Neural progenitor cell (in vitro differentiated cells): ENCODE measurements around the gene TBC1D19. TPM values are rescaled to one million over a fixed set of nuclear protein-coding genes. Genes with fewer than 3 reads are reported as not detected.
"Not testable (repeated sequence)": the region's sequence is repeated elsewhere in the genome, so short reads cannot be mapped to it uniquely, and the experiment has no call there.

ENCODE experiments used
- DNase-seq: peaks from one replicate; pipeline ENCODE4 v3.0.0-alpha.2; 2016; ENCODE audit warnings: low spot score
- H2AFZ ChIP-seq: fragments of 200-600 bp; sonication (generic); replicated peaks from 2 replicates; pipeline ENCODE4 v1.6.1; 2016; ENCODE audit warnings: antibody characterized with exemption
- H3F3A ChIP-seq: fragments of 200-600 bp; sonication (generic); 2 replicates; pipeline ENCODE4 v1.6.1; 2016; ENCODE audit warnings: antibody characterized with exemption, low read depth
- H3K27ac ChIP-seq: fragments of 200-600 bp; sonication (generic); 2 replicates; pipeline ENCODE4 v1.5.1; 2016; ENCODE audit warnings: mild to moderate bottlenecking
- H3K27me3 ChIP-seq: fragments of 200-600 bp; sonication (generic); 2 replicates; pipeline ENCODE4 v1.6.1; 2016; ENCODE audit warnings: mild to moderate bottlenecking, moderate library complexity
- H3K36me3 ChIP-seq: fragments of 200-600 bp; sonication (generic); 2 replicates; pipeline ENCODE4 v1.5.1; 2016
- H3K4me1 ChIP-seq: fragments of 200-600 bp; sonication (generic); 2 replicates; pipeline ENCODE4 v1.6.1; 2016; ENCODE audit warnings: mixed run types
- H3K4me2 ChIP-seq: fragments of 200-600 bp; sonication (generic); 2 replicates; pipeline ENCODE4 v1.6.1; 2016
- H3K4me3 ChIP-seq: fragments of 200-600 bp; sonication (generic); 2 replicates; pipeline ENCODE4 v1.5.1; 2016
- H3K79me2 ChIP-seq: fragments of 200-600 bp; sonication (generic); 2 replicates; pipeline ENCODE4 v1.6.1; 2016; ENCODE audit warnings: low read depth
- H3K9ac ChIP-seq: fragments of 200-600 bp; sonication (generic); 2 replicates; pipeline ENCODE4 v1.6.1; 2016
- H3K9me3 ChIP-seq: fragments of 200-600 bp; sonication (generic); 2 replicates; pipeline ENCODE4 v1.5.1; 2016; ENCODE audit warnings: low read depth
- H4K20me1 ChIP-seq: fragments of 200-600 bp; sonication (generic); 2 replicates; pipeline ENCODE4 v1.6.1; 2016; ENCODE audit warnings: low read depth
- H3K27ac Mint-ChIP-seq: 3 replicates; pipeline ENCODE4 v1.8.0; 2021; ENCODE audit warnings: mixed read lengths
- H3K27me3 Mint-ChIP-seq: 2 replicates; pipeline ENCODE4 v1.8.0; 2022; ENCODE audit warnings: low read depth, mild to moderate bottlenecking, inconsistent platforms, moderate library complexity, mixed read lengths; ENCODE audit not compliant: insufficient read depth
- H3K36me3 Mint-ChIP-seq: 3 replicates; pipeline ENCODE4 v1.8.0; 2021; ENCODE audit warnings: mixed read lengths
- H3K4me1 Mint-ChIP-seq: 3 replicates; pipeline ENCODE4 v1.8.0; 2021; ENCODE audit warnings: mixed read lengths
- H3K4me3 Mint-ChIP-seq: 3 replicates; pipeline ENCODE4 v1.8.0; 2021; ENCODE audit warnings: mild to moderate bottlenecking, moderate library complexity, mixed read lengths
- H3K9me3 Mint-ChIP-seq: 3 replicates; pipeline ENCODE4 v1.8.0; 2020; ENCODE audit warnings: mixed read lengths
- EZH2 ChIP-seq: fragments of 200-600 bp; sonication (generic); IDR thresholded peaks from 2 replicates; pipeline ENCODE4 v1.6.1; 2017; ENCODE audit warnings: antibody characterized with exemption, mild to moderate bottlenecking, moderate library complexity
- EZH2phosphoT487 ChIP-seq: fragments of 200-600 bp; sonication (generic); IDR thresholded peaks from 2 replicates; pipeline ENCODE4 v1.6.1; 2017; ENCODE audit warnings: antibody characterized with exemption
- total RNA-seq: library from RNA; depleted of rRNA; stranded (reverse); fragments of >200 nt; gene quantifications from 2 replicates; pipeline ENCODE4 v1.2.3, GENCODE V29; 2015; ENCODE audit warnings: low replicate concordance
- TF ChIP-seq, protein P1 (sequence below): fragments of 200-600 bp; sonication (generic); IDR thresholded peaks from 2 replicates; pipeline ENCODE4 v1.5.1; 2017; ENCODE audit warnings: antibody characterized with exemption, mild to moderate bottlenecking

TBC1D19 gene
- total RNA-seq, 1 donor from 2014 or later: 30.7 TPM

DNA sequence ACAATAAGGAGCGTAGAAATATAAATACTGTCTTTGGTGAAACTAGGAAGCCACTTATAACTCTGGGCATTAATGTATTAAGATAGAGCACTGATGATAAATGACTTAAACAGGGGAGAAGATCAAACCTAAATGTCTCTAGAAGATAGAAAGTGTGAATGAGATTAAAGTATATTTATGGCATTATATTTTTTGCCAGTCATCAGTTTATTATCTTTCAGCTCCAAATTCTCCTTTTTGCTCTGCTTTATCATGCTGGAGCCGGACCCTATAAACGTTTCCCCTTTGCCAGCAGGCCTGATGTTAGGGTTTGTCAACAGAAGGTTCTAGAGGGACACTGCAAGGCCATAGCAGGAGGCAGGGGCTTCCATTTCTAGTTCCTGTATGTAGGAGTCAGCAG, 76.4 kb downstream of the TBC1D19 start:
- no peaks in the 10 kb centered on the region for H3K4me1 Mint-ChIP-seq
- Histone ChIP-seq H2AFZ (no peak overlapping the region), H3K4me1 (no peaks in the 10 kb centered on the region), H3F3A (no peaks in the 10 kb centered on the region), H4K20me1 (no peaks in the 10 kb centered on the region), H3K27me3 (no peaks in the 10 kb centered on the region), H3K4me3 (no peak overlapping the region), H3K4me2 (no peak overlapping the region), H3K27ac (no peak overlapping the region), H3K79me2 (no peaks in the 10 kb centered on the region), H3K9me3 (no peaks in the 10 kb centered on the region), H3K36me3 (no peaks in the 10 kb centered on the region), H3K9ac (no peak overlapping the region)
- peaks cover 22% of the 10 kb centered on the region for H3K9me3 Mint-ChIP-seq
- H3K4me3 Mint-ChIP-seq: no peak overlapping the region
- TF ChIP-seq, protein P1, sequence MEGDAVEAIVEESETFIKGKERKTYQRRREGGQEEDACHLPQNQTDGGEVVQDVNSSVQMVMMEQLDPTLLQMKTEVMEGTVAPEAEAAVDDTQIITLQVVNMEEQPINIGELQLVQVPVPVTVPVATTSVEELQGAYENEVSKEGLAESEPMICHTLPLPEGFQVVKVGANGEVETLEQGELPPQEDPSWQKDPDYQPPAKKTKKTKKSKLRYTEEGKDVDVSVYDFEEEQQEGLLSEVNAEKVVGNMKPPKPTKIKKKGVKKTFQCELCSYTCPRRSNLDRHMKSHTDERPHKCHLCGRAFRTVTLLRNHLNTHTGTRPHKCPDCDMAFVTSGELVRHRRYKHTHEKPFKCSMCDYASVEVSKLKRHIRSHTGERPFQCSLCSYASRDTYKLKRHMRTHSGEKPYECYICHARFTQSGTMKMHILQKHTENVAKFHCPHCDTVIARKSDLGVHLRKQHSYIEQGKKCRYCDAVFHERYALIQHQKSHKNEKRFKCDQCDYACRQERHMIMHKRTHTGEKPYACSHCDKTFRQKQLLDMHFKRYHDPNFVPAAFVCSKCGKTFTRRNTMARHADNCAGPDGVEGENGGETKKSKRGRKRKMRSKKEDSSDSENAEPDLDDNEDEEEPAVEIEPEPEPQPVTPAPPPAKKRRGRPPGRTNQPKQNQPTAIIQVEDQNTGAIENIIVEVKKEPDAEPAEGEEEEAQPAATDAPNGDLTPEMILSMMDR: no peak
- TF ChIP-seq EZH2phosphoT487: no peak
- no peak for TF ChIP-seq EZH2
- H3K27ac Mint-ChIP-seq: no peak overlapping the region
- H3K27me3 Mint-ChIP-seq: no peaks in the 10 kb centered on the region
- DNase-seq: no peak
- peaks cover 25% of the 10 kb centered on the region for H3K36me3 Mint-ChIP-seq

DNA sequence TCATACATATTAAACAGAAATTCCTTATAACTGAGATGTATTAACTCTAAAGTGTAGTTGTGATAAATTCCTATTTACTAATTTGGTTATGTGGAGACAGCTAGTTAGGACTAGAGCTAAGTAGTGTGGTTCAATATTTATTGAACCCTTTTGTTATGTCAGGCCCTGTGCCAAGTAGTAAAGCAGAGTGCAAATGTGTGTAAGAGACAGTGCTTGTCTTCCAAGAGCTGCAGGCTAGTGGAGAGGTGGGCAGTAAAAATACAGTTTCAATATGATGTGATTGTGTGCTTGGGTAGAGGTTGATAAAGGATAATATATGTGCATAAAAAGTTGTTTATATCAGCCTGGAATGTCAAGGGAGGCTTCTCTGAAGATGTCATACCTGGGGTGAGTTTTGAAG, 80.0 kb downstream of the TBC1D19 start:
- DNase-seq: no peak
- Histone ChIP-seq H3K4me2 (no peak overlapping the region), H4K20me1 (no peaks in the 10 kb centered on the region), H3F3A (no peaks in the 10 kb centered on the region), H3K9ac (no peak overlapping the region), H3K4me3 (no peak overlapping the region), H3K36me3 (no peaks in the 10 kb centered on the region), H3K27ac (no peak overlapping the region), H2AFZ (no peak overlapping the region), H3K4me1 (no peaks in the 10 kb centered on the region), H3K27me3 (no peaks in the 10 kb centered on the region), H3K9me3 (no peaks in the 10 kb centered on the region), H3K79me2 (no peaks in the 10 kb centered on the region)
- TF ChIP-seq, protein P1: no peak
- TF ChIP-seq EZH2 (no peak), EZH2phosphoT487 (no peak)
- Mint-ChIP-seq H3K36me3 (peaks cover 8% of the 10 kb centered on the region), H3K27me3 (no peaks in the 10 kb centered on the region), H3K9me3 (peaks cover 1% of the 10 kb centered on the region), H3K27ac (no peak overlapping the region), H3K4me3 (no peak overlapping the region), H3K4me1 (no peaks in the 10 kb centered on the region)

DNA sequence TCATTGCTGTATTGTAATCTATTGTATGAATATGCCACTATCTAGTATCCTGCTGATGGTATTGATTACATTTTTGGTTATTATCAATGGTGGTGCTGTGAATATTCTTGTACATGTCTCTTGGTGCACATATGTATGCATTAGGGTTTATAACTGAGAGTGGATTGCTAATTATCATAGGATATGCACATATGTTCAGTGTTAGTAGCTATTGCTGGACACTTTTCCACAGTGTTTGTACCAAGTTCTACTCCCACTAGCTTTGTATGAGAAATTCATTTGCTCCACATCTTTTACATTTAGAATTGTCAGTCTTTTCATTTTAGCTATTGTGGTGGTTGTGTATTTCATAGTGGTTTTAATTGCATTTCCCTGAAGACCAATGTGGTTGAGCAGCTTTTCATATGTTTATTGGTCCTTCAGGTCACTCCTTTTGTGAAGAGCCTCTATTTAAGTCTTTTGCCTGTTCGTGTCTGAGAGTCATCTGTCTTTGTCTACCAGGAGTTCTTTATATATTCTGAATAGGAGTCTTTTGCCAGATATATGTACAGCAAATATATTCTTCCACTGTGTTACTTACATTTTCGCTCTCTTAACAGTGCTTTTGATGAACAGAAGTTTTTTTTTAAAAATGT, 87.1 kb downstream of the TBC1D19 start:
- Histone ChIP-seq H3K36me3 (no peaks in the 10 kb centered on the region), H3F3A (no peaks in the 10 kb centered on the region), H3K9me3 (no peaks in the 10 kb centered on the region), H3K4me1 (peaks cover 9% of the 10 kb centered on the region), H3K9ac (no peak overlapping the region), H2AFZ (no peak overlapping the region), H3K4me3 (no peak overlapping the region), H3K4me2 (no peak overlapping the region), H3K27me3 (no peaks in the 10 kb centered on the region), H4K20me1 (no peaks in the 10 kb centered on the region), H3K79me2 (no peaks in the 10 kb centered on the region), H3K27ac (no peak overlapping the region)
- H3K36me3 Mint-ChIP-seq: no peaks in the 10 kb centered on the region
- no peaks in the 10 kb centered on the region for H3K27me3 Mint-ChIP-seq
- no peak overlapping the region for H3K4me3 Mint-ChIP-seq
- H3K27ac Mint-ChIP-seq: no peak overlapping the region
- no peaks in the 10 kb centered on the region for H3K9me3 Mint-ChIP-seq
- DNase-seq: no peak
- peaks cover 8% of the 10 kb centered on the region for H3K4me1 Mint-ChIP-seq
- no peak for TF ChIP-seq EZH2
- TF ChIP-seq, protein P1: no peak
- TF ChIP-seq EZH2phosphoT487: no peak

DNA sequence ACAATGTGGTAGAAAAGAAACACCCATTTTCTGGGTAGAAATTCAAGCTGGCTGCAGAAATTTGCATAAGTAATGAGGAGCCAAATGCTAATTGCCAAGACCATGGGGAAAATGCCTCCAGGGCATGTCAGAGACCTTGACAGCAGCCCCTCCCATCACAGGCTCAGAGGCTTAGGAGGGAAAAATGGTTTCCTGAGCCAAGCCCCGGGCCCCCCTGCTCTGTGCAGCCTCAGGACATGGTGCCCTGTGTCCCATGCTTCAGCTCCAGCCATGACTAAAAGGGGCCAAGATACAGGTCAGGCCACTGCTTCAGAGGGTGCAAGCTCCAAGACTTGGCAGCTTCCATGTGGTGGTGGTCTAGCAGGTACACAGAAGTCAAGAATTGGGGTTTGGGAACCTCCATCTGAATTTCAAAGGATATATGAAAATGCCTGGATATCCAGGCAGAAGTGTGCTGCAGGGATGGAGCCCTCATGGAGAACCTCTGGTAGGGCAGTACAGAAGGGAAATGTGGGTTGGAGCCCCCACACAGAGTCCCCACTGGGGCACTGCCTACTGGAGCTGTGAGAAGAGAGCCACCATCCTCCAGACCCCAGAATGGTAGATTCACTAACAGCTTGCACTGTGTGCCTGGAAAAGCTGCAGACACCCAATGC, 95.3 kb downstream of the TBC1D19 start:
- peaks cover 39% of the 10 kb centered on the region for H3K36me3 Mint-ChIP-seq

More for the DNA sequence above, 95.3 kb downstream of the TBC1D19 start:
- not testable (repeated sequence) for H3K27ac ChIP-seq, H3K4me3 Mint-ChIP-seq, DNase-seq, H4K20me1 ChIP-seq, H3K36me3 ChIP-seq, H3K27ac Mint-ChIP-seq, H3K9ac ChIP-seq, H3K79me2 ChIP-seq, H3K4me2 ChIP-seq, H3K27me3 Mint-ChIP-seq, H3F3A ChIP-seq, H3K27me3 ChIP-seq, H3K4me1 Mint-ChIP-seq, H3K4me1 ChIP-seq, H3K4me3 ChIP-seq, H2AFZ ChIP-seq
- peaks cover 29% of the 10 kb centered on the region for H3K9me3 Mint-ChIP-seq
- peaks cover 19% of the 10 kb centered on the region for H3K9me3 ChIP-seq
